SW480 (cell line): ENCODE measurements around the gene HOMER2.
A peak's percentile ranks its signal among the peaks of the same experiment; 100 is the strongest.
"Not testable (repeated sequence)": the region's sequence is repeated elsewhere in the genome, so short reads cannot be mapped to it uniquely, and the experiment has no call there.

Experiments used
- DNase-seq: peaks from one replicate; pipeline ENCODE4 v3.0.0-alpha.2; 2016; ENCODE audit warnings: low spot score

The HOMER2 gene

GRCh38 chr15:82964890-82965289 is 12.4 kb upstream of the HOMER2 start:
- DNase-seq = no peak

GRCh38 chr15:82963471-82964341 is 11.2 kb upstream of the HOMER2 start:
- no peak for DNase-seq

- no peak for DNase-seq
Observed at GRCh38 chr15:82960766-82961165, 8.2 kb upstream of the HOMER2 start.

GRCh38 chr15:82959423-82959822 is 6.9 kb upstream of the HOMER2 start:
- DNase-seq = no peak

- no peak for DNase-seq
Observed at GRCh38 chr15:82958638-82959037, 6.1 kb upstream of the HOMER2 start.

- no peak for DNase-seq
Observed at GRCh38 chr15:82951472-82952157, 905 bp downstream of the HOMER2 start.

- peak; percentile 75 for DNase-seq
Observed at GRCh38 chr15:82950746-82951370, 1.7 kb downstream of the HOMER2 start.

- DNase-seq = peak; percentile 14
Observed at GRCh38 chr15:82950295-82950694, 2.2 kb downstream of the HOMER2 start.

GRCh38 chr15:82946155-82946701 is 6.3 kb downstream of the HOMER2 start:
- DNase-seq = no peak

- no peak for DNase-seq
Observed at GRCh38 chr15:82945326-82945725, 7.2 kb downstream of the HOMER2 start.

GRCh38 chr15:82944821-82945220 is 7.7 kb downstream of the HOMER2 start:
- no peak for DNase-seq

- no peak for DNase-seq
Observed at GRCh38 chr15:82944056-82944455, 8.5 kb downstream of the HOMER2 start.

- DNase-seq = no peak
Observed at GRCh38 chr15:82943176-82943575, 9.3 kb downstream of the HOMER2 start.

- DNase-seq = no peak
Observed at GRCh38 chr15:82942691-82943090, 9.8 kb downstream of the HOMER2 start.

GRCh38 chr15:82939678-82940077 is 12.8 kb downstream of the HOMER2 start:
- not testable (repeated sequence) for DNase-seq

- DNase-seq = no peak
Observed at GRCh38 chr15:82937712-82938058, 14.8 kb downstream of the HOMER2 start.

- no peak for DNase-seq
Observed at GRCh38 chr15:82936966-82937711, 15.4 kb downstream of the HOMER2 start.

- DNase-seq = no peak
Observed at GRCh38 chr15:82935382-82935781, 17.1 kb downstream of the HOMER2 start.

GRCh38 chr15:82934100-82934880 is 18.2 kb downstream of the HOMER2 start:
- no peak for DNase-seq

- no peak for DNase-seq
Observed at GRCh38 chr15:82933576-82933975, 18.9 kb downstream of the HOMER2 start.

- no peak for DNase-seq
Observed at GRCh38 chr15:82931221-82931620, 21.3 kb downstream of the HOMER2 start.
